WTC11 (cell line): ENCODE measurements around the gene ZSCAN16. TPM values are rescaled to one million over a fixed set of nuclear protein-coding genes. Genes with fewer than 3 reads are reported as not detected.

Experiments
- ATAC-seq: fragments of 200-7000 bp; cut with Tn5 transposase; 2 replicates; pipeline ENCODE4 v1.10.0; 2021; ENCODE audit warnings: mild to moderate bottlenecking, moderate library complexity
- CTCF ChIA-PET: fragments of 300-600 bp; sonication (Branson Sonifier 250); formaldehyde crosslinking; loops from one replicate; lab custom pipeline; 2021; ENCODE audit warnings: antibody characterized with exemption; lab: Charles Lee
- POLR2A ChIA-PET: fragments of 350-600 bp; sonication (Branson Sonifier 250); formaldehyde crosslinking; loops from one replicate; lab custom pipeline; 2021; ENCODE audit warnings: antibody characterized with exemption; lab: Charles Lee
- DNase-seq: peaks from one replicate; pipeline ENCODE4 v3.0.0; 2021; ENCODE audit warnings: low spot score
- H3K27ac Mint-ChIP-seq: 2 replicates; pipeline ENCODE4 v1.8.0; 2021; ENCODE audit warnings: mixed read lengths
- H3K27me3 Mint-ChIP-seq: 2 replicates; pipeline ENCODE4 v1.8.0; 2021; ENCODE audit warnings: low read depth, mild to moderate bottlenecking, moderate library complexity, mixed read lengths
- H3K36me3 Mint-ChIP-seq: 2 replicates; pipeline ENCODE4 v1.8.0; 2021; ENCODE audit warnings: mixed read lengths
- H3K4me1 Mint-ChIP-seq: 2 replicates; pipeline ENCODE4 v1.8.0; 2022; ENCODE audit warnings: mixed read lengths
- H3K4me3 Mint-ChIP-seq: 2 replicates; pipeline ENCODE4 v1.8.0; 2021; ENCODE audit warnings: mild to moderate bottlenecking, moderate library complexity, mixed read lengths
- H3K9me3 Mint-ChIP-seq: 2 replicates; pipeline ENCODE4 v1.8.0; 2021; ENCODE audit warnings: mixed read lengths
- ATF1 ChIP-seq: sonication (generic); formaldehyde crosslinking; IDR thresholded peaks from 2 replicates; pipeline ENCODE4 v1.8.1; 2023; ENCODE audit warnings: mild to moderate bottlenecking, moderate library complexity, missing genetic modification reagents
- FOXP1 ChIP-seq: sonication (generic); formaldehyde crosslinking; IDR thresholded peaks from 2 replicates; pipeline ENCODE4 v1.8.0; 2022; ENCODE audit warnings: missing genetic modification reagents, mild to moderate bottlenecking, moderate library complexity, borderline replicate concordance
- GRHL2 ChIP-seq: fragments of 250-450 bp; sonication (Bioruptor Pico); IDR thresholded peaks from 2 replicates; pipeline ENCODE4 v1.8.0; 2022; ENCODE audit warnings: mild to moderate bottlenecking, moderate library complexity; ENCODE audit not compliant: insufficient replicate concordance, severe bottlenecking
- GTF2I ChIP-seq: fragments of 250-450 bp; sonication (Bioruptor Pico); conservative IDR thresholded peaks from 2 replicates; pipeline ENCODE4 v1.4.0; 2021; ENCODE audit warnings: mild to moderate bottlenecking
- NFATC4 ChIP-seq: fragments of 250-450 bp; sonication (Bioruptor Pico); IDR thresholded peaks from 2 replicates; pipeline ENCODE4 v1.9.0; 2021; ENCODE audit warnings: mild to moderate bottlenecking
- NR2C2 ChIP-seq: sonication (generic); formaldehyde crosslinking; IDR thresholded peaks from 2 replicates; pipeline ENCODE4 v1.8.0; 2022; ENCODE audit warnings: mild to moderate bottlenecking, missing genetic modification reagents
- OVOL2 ChIP-seq: fragments of 250-450 bp; sonication (Bioruptor Pico); IDR thresholded peaks from 2 replicates; pipeline ENCODE4 v1.9.0; 2021; ENCODE audit warnings: mild to moderate bottlenecking, borderline replicate concordance
- SMAD3 ChIP-seq: sonication (generic); formaldehyde crosslinking; IDR thresholded peaks from 2 replicates; pipeline ENCODE4 v1.8.0; 2022; ENCODE audit warnings: missing genetic modification reagents, mild to moderate bottlenecking, borderline replicate concordance
- TCF7 ChIP-seq: sonication (generic); formaldehyde crosslinking; IDR thresholded peaks from 2 replicates; pipeline ENCODE4 v1.8.0; 2022; ENCODE audit warnings: mild to moderate bottlenecking, low read depth, missing genetic modification reagents, moderate library complexity
- TEAD4 ChIP-seq: sonication (generic); formaldehyde crosslinking; IDR thresholded peaks from 2 replicates; pipeline ENCODE4 v1.8.0; 2022; ENCODE audit warnings: mild to moderate bottlenecking, missing genetic modification reagents
- ZNF219 ChIP-seq: sonication (generic); formaldehyde crosslinking; IDR thresholded peaks from 2 replicates; pipeline ENCODE4 v1.8.0; 2023; ENCODE audit warnings: missing genetic modification reagents, mild to moderate bottlenecking, borderline replicate concordance
- total RNA-seq: library from RNA; stranded (reverse); gene quantifications from 3 replicates; pipeline ENCODE4 v1.2.3, GENCODE V29; 2021
- TF ChIP-seq, protein P1 (sequence below): sonication (generic); formaldehyde crosslinking; conservative IDR thresholded peaks from 2 replicates; pipeline ENCODE4 v1.8.1; 2022; ENCODE audit warnings: mild to moderate bottlenecking, missing genetic modification reagents
- TF ChIP-seq, protein P2 (sequence below): fragments of 250-450 bp; sonication (Bioruptor Pico); IDR thresholded peaks from 2 replicates; pipeline ENCODE4 v1.9.0; 2021; ENCODE audit warnings: mild to moderate bottlenecking, borderline replicate concordance
- TF ChIP-seq, protein P3 (sequence below): sonication (generic); formaldehyde crosslinking; IDR thresholded peaks from 2 replicates; pipeline ENCODE4 v1.8.0; 2022; ENCODE audit warnings: missing genetic modification reagents
- TF ChIP-seq, protein P4 (sequence below): fragments of 250-450 bp; sonication (Bioruptor Pico); conservative IDR thresholded peaks from 2 replicates; pipeline ENCODE4 v1.9.0; 2021; ENCODE audit warnings: mild to moderate bottlenecking
- TF ChIP-seq, protein P5 (sequence below): fragments of 250-450 bp; sonication (Bioruptor Pico); IDR thresholded peaks from 2 replicates; pipeline ENCODE4 v1.8.0; 2021; ENCODE audit warnings: mild to moderate bottlenecking
- TF ChIP-seq, protein P6 (sequence below): fragments of 250-450 bp; sonication (Bioruptor Pico); IDR thresholded peaks from 2 replicates; pipeline ENCODE4 v2.1.2; 2022; ENCODE audit warnings: mild to moderate bottlenecking, moderate library complexity
- TF ChIP-seq, protein P7 (sequence below): sonication (generic); formaldehyde crosslinking; IDR thresholded peaks from 2 replicates; pipeline ENCODE4 v1.8.0; 2023; ENCODE audit warnings: mild to moderate bottlenecking, missing genetic modification reagents

Gene ZSCAN16
- total RNA-seq, 1 experiment from 2014 or later, result 7.1 TPM

DNA sequence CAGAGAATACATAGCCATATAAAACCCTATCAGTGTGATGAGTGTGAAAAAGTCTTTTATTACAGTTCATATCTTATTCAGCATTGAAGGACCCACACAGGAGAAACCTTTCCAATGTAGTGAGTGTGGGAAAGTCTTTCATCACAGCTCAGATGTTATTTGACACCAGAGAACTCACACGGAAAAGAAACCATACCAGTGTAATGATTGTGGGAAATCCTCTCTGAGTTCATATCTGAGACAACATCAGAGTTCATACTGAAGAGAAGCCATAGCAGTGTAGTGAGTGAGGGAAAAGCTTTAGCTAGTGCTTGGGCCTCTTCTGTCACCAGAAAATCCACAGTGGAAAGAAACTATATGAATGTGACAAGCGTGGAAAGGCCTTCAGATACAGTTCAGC, 8.6 kb upstream of the ZSCAN16 start (continued):
- TF ChIP-seq, protein P1, sequence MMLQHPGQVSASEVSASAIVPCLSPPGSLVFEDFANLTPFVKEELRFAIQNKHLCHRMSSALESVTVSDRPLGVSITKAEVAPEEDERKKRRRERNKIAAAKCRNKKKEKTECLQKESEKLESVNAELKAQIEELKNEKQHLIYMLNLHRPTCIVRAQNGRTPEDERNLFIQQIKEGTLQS (CRISPR knock-in tag), result no peak
- TF ChIP-seq, protein P2, sequence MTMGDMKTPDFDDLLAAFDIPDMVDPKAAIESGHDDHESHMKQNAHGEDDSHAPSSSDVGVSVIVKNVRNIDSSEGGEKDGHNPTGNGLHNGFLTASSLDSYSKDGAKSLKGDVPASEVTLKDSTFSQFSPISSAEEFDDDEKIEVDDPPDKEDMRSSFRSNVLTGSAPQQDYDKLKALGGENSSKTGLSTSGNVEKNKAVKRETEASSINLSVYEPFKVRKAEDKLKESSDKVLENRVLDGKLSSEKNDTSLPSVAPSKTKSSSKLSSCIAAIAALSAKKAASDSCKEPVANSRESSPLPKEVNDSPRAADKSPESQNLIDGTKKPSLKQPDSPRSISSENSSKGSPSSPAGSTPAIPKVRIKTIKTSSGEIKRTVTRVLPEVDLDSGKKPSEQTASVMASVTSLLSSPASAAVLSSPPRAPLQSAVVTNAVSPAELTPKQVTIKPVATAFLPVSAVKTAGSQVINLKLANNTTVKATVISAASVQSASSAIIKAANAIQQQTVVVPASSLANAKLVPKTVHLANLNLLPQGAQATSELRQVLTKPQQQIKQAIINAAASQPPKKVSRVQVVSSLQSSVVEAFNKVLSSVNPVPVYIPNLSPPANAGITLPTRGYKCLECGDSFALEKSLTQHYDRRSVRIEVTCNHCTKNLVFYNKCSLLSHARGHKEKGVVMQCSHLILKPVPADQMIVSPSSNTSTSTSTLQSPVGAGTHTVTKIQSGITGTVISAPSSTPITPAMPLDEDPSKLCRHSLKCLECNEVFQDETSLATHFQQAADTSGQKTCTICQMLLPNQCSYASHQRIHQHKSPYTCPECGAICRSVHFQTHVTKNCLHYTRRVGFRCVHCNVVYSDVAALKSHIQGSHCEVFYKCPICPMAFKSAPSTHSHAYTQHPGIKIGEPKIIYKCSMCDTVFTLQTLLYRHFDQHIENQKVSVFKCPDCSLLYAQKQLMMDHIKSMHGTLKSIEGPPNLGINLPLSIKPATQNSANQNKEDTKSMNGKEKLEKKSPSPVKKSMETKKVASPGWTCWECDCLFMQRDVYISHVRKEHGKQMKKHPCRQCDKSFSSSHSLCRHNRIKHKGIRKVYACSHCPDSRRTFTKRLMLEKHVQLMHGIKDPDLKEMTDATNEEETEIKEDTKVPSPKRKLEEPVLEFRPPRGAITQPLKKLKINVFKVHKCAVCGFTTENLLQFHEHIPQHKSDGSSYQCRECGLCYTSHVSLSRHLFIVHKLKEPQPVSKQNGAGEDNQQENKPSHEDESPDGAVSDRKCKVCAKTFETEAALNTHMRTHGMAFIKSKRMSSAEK (CRISPR knock-in tag), result no peak
- TF ChIP-seq, protein P3, sequence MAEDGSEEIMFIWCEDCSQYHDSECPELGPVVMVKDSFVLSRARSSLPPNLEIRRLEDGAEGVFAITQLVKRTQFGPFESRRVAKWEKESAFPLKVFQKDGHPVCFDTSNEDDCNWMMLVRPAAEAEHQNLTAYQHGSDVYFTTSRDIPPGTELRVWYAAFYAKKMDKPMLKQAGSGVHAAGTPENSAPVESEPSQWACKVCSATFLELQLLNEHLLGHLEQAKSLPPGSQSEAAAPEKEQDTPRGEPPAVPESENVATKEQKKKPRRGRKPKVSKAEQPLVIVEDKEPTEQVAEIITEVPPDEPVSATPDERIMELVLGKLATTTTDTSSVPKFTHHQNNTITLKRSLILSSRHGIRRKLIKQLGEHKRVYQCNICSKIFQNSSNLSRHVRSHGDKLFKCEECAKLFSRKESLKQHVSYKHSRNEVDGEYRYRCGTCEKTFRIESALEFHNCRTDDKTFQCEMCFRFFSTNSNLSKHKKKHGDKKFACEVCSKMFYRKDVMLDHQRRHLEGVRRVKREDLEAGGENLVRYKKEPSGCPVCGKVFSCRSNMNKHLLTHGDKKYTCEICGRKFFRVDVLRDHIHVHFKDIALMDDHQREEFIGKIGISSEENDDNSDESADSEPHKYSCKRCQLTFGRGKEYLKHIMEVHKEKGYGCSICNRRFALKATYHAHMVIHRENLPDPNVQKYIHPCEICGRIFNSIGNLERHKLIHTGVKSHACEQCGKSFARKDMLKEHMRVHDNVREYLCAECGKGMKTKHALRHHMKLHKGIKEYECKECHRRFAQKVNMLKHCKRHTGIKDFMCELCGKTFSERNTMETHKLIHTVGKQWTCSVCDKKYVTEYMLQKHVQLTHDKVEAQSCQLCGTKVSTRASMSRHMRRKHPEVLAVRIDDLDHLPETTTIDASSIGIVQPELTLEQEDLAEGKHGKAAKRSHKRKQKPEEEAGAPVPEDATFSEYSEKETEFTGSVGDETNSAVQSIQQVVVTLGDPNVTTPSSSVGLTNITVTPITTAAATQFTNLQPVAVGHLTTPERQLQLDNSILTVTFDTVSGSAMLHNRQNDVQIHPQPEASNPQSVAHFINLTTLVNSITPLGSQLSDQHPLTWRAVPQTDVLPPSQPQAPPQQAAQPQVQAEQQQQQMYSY (CRISPR knock-in tag), result no peak
- TF ChIP-seq TCF7, result no peak
- TF ChIP-seq OVOL2, result no peak

DNA sequence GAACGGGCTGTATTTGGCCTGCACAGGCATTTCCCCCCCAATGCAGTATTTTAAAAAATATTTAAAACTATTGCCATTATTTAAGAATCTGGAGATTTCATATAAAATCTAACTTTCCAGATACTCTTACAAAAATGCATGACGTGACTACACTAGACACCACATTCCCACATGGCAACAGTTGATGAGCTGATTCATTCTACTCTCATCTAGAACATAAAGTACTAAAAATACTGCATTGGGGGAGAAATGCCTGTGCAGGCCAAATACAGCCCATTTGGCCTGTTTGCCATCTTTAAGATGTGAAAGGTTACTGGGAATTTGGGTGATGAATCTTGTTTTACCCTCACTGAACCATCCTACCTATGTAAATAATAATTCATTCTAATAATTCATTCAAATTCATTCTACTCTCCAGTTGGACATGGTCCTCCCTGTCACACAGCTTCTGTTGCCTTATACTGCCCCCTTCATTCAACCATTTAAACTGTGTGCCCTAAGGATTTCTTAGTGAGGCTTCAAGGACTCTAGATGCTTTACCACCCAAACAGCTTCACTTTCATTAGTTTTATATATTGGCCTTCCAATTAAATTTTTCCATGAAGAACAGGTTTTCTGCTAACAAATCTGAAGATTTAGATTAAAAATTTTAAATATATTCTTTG, 6.9 kb upstream of the ZSCAN16 start:
- Mint-ChIP-seq H3K27ac (no peak overlapping the region), H3K27me3 (peaks cover 18% of the 10 kb centered on the region), H3K4me1 (no peaks in the 10 kb centered on the region), H3K36me3 (peaks cover 3% of the 10 kb centered on the region; the same call in 1 of the 2 replicates), H3K9me3 (no peaks in the 10 kb centered on the region), H3K4me3 (no peak overlapping the region)
- no peak for DNase-seq
- no peak for ATAC-seq
- TF ChIP-seq NFATC4 (CRISPR knock-in tag) (no peak), FOXP1 (CRISPR knock-in tag) (no peak), NR2C2 (CRISPR knock-in tag) (no peak), SMAD3 (CRISPR knock-in tag) (no peak), ATF1 (no peak), GTF2I (no peak), ZNF219 (no peak), TEAD4 (no peak), GRHL2 (CRISPR knock-in tag) (no peak)
- TF ChIP-seq, protein P4, sequence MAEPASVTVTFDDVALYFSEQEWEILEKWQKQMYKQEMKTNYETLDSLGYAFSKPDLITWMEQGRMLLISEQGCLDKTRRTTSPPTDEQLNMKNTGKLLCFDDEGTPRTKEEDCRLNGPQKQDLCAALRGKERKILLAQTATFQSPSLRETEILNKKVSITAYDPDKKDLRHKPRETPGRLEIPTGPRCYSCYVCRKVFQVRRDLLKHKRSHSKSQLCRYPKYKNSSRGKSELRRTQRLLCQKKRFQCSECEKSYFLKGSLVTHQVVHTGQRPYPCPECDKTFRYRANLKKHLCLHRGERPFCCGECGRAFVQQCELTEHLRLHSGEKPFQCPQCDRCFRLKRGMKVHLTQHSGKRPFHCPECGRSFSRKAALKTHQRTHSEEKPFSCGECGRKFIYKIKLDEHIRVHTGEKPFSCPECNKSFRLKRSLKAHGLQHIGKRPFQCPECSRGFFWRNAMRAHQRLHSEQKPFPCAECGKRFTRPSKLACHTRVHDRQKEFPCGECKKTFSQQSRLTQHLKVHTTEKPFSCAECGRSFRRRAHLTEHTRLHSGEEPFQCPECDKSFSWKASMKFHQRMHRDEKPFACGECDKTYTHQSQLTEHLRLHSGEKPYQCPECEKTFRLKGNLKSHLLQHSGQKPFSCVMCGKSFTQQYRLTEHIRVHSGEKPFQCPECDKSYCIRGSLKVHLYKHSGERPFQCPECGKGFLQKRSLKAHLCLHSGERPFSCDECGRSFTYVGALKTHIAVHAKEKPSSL (CRISPR knock-in tag), result no peak
- TF ChIP-seq, protein P5, sequence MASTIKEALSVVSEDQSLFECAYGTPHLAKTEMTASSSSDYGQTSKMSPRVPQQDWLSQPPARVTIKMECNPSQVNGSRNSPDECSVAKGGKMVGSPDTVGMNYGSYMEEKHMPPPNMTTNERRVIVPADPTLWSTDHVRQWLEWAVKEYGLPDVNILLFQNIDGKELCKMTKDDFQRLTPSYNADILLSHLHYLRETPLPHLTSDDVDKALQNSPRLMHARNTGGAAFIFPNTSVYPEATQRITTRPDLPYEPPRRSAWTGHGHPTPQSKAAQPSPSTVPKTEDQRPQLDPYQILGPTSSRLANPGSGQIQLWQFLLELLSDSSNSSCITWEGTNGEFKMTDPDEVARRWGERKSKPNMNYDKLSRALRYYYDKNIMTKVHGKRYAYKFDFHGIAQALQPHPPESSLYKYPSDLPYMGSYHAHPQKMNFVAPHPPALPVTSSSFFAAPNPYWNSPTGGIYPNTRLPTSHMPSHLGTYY (CRISPR knock-in tag), result no peak
- TF ChIP-seq, protein P6, sequence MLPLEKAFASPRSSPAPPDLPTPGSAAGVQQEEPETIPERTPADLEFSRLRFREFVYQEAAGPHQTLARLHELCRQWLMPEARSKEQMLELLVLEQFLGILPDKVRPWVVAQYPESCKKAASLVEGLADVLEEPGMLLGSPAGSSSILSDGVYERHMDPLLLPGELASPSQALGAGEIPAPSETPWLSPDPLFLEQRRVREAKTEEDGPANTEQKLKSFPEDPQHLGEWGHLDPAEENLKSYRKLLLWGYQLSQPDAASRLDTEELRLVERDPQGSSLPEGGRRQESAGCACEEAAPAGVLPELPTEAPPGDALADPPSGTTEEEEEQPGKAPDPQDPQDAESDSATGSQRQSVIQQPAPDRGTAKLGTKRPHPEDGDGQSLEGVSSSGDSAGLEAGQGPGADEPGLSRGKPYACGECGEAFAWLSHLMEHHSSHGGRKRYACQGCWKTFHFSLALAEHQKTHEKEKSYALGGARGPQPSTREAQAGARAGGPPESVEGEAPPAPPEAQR (CRISPR knock-in tag), result no peak
- TF ChIP-seq, protein P1 (CRISPR knock-in tag), result no peak
- TF ChIP-seq, protein P7, sequence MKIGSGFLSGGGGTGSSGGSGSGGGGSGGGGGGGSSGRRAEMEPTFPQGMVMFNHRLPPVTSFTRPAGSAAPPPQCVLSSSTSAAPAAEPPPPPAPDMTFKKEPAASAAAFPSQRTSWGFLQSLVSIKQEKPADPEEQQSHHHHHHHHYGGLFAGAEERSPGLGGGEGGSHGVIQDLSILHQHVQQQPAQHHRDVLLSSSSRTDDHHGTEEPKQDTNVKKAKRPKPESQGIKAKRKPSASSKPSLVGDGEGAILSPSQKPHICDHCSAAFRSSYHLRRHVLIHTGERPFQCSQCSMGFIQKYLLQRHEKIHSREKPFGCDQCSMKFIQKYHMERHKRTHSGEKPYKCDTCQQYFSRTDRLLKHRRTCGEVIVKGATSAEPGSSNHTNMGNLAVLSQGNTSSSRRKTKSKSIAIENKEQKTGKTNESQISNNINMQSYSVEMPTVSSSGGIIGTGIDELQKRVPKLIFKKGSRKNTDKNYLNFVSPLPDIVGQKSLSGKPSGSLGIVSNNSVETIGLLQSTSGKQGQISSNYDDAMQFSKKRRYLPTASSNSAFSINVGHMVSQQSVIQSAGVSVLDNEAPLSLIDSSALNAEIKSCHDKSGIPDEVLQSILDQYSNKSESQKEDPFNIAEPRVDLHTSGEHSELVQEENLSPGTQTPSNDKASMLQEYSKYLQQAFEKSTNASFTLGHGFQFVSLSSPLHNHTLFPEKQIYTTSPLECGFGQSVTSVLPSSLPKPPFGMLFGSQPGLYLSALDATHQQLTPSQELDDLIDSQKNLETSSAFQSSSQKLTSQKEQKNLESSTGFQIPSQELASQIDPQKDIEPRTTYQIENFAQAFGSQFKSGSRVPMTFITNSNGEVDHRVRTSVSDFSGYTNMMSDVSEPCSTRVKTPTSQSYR (CRISPR knock-in tag), result no peak
- ChIA-PET POLR2A (interaction anchor here (0.6 kb wide), 1 partner anchor 227 kb away, joined by 3 read pairs; a partner anchor contains a TSS), CTCF (interaction anchor here (0.7 to 1.5 kb wide), 5 partner anchors 13 to 266 kb away, joined by 3 to 8 read pairs (median 5); no protein-coding TSS in a partner anchor)
